ENCODE results near the gene KAT7.
"Not testable (repeated sequence)": the region's sequence is repeated elsewhere in the genome, so short reads cannot be mapped to it uniquely, and the experiment has no call there.

Gene KAT7

DNA sequence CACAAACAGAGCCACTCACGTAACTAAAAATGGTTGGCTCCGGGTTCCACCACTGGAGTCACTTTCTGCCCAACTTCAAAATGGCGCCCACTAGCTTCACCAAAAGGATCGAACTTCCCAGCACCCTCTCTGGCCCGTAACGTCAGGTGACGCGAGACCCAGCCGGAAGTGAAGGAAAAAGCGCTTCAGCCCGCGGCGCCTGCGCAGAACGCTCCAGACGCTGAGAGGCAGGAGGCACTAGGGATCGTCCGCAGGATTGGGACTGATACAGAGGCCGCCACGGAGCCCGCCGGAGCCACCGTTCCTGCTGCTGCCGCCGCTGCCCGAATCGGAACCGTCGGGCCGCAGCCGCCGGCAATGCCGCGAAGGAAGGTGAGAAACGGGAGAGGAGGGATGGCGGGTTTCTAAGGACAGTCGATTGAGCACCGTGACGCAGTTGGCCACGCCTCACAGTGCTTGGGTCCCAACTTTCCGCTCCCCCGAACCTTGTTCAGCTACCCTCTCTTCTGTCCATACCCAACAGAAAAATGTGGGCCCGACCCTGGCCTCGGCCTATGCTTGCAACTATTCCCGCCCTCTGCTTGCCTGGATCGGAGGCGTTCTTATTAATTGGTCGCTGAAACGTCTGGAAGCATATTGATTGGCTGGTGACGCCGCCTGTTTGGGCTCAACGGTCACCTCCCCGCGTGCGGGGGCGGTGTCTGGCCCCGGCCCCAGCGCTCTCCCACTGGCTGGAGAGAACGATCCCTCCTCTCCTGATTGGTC is at the start of gene KAT7:
Gene KAT7, plus strand, starts transcription at position 204 of the 765 bp plus-strand sequence. Its CDS starts 154 bp downstream, at position 358.
- peak; percentile 99 for DNase-seq

DNA sequence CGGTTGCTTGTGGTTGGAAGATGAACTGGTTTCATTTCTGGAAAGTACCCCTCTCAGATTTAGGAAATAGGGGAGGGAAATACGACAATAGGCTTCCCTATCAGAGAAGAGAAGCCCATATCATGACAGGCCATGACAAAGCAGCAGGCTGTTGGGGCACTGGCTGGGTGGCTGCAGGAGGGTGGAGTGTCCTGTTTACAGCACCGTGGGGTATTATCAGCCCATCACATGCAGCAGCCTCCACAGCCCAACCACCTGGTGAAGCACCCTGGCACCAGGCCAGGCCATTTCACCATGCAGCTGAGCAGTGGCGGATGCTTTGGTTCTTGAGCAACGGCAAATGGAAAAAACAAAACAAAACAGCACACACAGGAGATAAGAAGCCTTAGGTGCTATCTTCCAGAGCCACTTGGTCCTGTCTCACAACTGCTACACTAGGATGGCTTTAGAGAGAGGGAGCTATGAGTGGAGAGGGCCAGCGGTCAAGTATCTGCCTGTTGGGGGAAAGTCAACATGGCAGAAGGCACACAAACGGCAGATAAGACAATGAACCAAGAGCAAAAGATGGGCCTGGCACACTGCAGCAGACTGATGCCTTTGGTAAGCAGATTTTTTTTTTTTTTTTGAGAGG is 48.7 kb upstream of the KAT7 start:
- DNase-seq, result no peak

DNA sequence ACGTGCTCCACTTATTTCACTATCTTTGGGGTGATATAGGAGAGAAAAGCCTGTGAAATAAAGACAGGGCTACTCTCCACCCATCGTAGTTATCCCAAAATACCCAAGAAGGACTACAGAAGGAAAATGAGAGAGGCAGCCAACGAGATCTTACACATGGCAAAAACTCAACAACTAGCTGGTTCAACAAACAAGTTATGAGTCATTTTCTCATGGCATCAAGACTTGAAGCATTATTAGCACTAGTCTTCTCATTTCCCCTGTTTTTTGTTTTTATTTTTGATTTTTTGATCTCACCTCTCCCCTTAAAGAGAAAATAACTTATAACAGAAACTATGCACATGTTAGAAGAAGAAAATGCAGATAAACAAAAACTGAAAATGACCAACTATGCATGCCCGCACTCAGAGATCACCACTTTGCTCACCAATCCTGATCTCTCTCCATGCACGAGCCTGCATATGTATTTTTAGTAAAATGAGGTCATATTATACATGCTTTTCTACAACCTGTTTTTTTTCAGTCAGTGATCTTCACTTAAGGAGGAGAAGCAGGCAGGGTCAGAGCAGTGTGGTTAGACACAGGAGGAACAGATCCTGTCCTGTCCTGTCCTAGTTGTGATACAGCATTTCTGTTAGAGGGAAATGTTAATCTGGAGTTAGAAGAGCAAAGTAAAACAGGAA is 47.3 kb upstream of the KAT7 start:
- no peak for DNase-seq

DNA sequence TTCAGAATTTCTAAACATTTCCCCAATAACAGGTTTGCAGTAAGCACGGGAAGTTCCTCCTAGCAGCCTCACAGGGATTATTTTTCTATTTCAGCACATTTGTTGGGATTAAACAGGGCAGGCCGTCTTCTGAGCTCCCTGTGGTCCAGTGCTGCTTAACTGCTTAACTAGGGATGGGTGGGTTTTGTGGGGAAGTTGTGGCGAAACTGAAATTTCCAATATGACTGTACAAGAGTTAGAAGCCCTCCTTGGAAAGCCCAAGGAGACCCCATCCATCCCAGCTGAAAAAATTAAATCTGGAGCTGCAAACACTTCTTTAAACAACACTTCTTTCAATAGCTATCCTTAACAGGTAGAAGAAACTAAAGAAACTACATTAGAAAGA is 46.8 kb upstream of the KAT7 start:
- no peak for DNase-seq

DNA sequence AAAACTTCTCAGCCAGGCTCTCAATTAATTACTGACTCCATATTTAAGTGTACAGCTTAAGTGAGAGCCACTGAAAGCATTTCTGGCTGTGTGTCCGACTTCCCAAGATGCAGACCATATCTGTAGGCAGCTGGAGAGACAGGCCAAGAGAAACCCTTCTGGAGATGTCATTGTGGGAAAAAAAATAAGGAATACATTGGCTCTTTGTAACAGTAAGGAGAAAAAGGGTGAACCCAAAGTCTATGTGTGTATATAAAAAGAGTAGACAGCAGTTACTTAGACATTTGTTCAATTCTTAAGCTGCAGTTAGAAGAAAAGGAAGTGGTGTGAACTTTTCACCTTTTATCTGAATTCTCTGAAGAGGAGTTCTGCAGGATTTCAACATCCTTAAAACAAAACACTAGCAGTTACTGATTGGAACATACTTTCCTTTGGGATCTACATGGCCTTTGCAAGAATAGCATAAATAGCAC is 46.3 kb upstream of the KAT7 start:
- no peak for DNase-seq

DNA sequence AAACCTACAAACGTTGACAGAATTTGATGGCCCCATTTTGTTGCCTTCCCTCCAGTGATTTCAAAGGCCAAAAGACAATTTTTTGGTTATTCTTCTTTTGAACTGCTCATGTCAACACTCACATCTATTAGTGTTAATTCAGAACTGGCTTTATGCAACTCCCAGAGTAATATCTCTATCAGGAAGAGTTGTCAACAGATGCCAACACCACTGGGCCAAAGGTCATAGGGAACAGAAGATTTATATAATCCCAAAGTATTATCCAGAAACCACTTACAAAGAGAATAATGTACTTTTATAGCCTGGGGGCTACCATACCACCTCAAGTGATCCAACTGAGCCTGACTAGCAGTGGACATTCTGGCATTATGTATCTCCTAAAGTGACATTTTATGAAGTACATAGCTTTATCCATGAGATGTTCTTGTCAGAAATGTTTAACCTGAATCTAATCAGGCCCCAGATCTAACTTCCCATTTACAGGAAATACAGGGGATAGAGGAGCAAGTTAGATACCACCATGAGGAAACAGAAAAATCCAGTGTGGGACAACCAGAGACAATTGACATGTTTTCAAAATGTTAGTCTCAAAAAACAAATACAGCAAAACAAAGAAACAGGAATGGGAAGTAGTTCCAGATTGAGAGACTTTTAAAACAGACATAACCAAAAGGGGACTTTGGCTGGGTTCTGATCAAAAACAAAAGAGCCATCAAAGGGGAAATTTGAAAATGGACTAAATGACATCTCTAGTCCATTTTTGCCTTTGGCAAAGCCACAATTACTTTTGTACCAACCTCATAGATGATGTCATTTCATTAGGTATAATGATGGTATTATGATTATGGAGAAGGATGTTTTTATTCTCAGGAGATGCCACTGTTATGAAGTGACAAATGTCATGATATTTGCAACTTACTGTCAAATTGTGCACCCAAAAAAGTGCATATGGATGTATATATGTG is 43.0 kb upstream of the KAT7 start:
- no peak for DNase-seq

DNA sequence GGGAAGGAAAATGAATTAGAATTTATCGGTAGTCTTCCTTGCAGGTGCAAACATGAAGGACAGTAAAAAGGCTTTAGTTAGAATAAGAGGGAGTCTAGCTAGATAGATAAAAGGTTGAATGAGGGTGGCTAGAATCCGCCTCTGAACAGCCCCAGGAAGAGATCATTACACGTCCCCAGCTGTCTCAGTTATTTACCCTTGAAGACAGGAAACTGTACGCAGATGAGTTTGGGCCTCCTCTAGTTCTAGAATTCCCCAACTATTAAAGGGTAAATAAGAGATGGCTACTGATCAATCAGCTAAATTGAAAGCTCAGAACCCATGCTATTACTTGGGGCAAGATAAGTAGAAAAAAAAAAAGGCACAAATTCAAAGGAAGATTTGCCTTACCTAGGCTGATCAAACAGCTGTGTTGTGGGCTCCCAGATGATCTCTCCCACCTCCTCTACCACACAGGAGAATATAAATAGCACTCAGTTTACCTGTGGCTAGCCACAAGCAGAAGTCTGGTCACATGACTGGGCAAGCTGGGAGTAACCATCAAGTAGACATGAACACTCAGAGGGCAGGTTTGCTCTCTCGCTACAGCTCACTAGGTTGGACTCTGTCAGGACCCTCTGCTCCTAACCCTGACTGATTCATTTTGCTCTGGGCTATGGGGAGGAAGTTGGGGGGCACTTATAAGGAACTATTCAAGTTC is 41.5 kb upstream of the KAT7 start:
- DNase-seq, result no peak

DNA sequence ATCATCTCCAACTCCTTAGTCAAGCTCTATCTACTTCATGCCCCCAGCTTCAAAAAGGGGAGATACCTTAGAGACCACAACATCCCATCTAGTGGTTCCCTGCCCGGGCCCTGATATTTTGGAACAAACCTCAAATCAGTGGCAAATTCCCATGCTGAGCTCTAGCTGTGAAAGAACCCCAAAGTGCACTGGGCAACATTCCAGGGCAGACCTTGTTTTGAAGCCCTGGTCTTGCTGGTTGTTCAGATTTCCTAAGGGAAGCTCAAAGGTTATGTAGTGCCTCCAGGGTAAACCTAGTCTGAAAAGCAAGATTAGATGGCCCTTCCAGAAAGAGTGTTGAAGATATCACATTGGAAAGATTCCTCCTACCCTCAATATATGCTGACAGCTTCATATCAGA is 40.8 kb upstream of the KAT7 start:
- DNase-seq, result no peak

DNA sequence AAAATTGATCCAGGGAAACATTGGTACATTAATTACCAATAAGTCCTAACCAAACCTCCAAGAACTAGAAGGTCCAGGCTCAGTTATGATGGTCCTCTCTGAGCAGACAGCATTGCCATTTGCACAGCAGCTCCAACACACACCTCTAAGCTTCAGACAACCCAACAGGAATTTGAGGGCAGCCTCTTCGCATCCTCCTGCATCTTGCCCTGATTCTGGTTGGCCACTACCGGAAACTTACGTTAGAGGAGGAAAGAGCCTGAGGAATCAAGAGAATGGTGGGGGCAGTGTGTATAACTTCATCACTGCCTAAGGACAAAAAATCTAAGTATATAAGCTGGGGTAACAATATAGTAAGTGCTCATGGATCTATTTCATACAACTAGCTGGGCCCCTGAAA is 40.3 kb upstream of the KAT7 start:
- no peak for DNase-seq

DNA sequence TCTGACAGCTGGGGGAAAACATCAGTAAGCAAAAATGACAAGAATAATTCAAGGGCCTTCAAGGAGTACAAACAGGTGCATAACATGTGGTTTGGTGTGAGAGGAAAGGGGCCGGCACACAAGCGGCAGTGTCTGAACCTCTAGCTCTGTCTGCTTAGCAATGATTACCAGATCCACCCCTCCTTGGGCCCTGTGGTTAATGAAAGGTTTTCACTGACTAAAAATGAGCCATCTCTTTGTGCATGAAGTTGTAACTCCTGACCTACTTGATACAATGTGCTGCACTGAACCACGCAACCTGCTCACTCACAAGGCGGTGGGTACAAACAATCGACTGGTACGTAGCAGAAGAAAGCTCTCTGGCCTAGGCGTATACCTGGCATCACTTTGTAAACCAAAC is 39.7 kb upstream of the KAT7 start:
- no peak for DNase-seq

DNA sequence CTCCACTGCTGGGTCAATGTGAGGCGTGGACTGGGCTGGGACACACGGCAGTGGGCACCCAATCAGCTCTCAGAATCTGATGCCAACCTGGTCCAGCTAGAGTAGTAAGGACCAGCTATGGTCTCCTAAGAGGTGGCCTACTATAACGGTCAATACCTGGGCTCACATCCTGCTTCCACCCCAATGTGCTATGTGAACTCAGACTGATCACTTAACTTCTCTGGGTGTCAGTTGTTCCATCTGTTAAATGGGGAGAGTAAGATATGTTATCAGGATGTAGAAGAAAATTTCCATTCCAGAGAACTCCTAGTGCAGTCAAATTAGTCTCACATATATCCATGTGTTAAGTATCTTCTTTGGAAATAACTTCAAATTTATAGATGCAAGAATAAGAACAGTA is 38.8 kb upstream of the KAT7 start:
- no peak for DNase-seq

DNA sequence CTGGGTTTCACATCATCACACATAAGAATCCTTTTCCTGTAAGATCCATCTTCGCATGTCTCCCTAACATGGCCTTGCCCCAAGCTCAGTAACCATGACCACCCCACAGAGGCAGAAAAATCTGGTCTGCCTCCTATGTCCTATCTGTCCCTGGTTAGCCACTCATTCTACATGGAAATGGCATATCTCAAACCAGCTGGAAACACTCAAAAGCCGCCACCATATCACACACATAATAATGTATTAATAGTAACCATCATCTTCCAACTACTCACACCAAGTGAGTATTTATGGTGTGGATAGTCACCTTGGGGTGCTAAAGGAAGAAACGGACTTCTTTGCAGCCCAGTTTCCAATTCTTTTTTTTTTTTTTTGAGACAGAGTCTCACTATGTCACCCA is 36.0 kb upstream of the KAT7 start:
- DNase-seq, result no peak

DNA sequence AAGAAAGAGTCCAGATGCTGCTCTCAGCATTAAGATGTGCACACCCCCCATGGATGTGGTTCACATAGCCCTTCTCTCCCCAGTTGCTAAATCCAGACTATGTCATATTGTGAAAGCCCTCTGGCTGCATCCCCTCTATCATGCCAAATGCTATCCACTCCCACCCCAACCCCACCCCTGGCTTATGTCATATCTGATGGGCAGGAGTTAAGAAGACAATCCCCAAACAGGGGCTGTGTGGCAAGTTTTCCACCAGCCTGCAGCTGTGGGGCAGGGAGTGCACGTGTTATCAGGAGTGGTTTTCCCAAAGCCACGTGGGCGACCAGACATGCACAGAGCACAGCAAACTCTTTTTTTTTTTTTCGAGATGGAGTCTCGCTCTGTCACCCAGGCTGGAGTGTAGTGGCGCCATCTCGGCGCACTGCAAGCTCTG is 34.5 kb upstream of the KAT7 start:
- no peak for DNase-seq

DNA sequence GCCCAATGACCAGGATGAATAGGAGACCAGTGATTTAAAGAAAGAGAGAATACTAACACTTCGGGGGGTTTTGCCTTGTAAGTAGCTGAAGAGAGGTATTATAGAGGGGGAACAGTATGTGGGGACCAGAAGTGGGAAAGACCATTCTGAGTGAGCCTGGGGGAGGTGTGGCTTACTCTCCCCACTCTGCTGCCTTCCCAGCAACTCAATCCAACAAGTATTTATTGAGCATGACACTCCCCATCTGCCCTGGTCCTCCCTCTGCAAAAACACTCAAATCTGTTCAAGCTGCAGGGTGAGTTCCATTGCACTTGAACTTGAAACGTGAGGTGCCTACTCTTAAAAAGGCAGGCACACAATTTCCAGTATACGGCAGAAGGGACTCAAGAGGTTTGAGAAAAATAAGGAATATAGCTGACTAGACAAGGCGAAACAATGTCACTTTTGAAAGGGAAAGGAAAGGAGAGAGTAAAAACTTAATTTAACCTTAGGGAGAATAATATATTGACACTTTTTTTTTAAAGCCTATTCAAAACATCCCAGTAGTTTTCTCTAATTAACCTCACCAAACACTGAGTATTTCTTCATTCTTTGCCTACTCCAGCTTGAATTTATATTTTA is 32.7 kb upstream of the KAT7 start:
- no peak for DNase-seq

DNA sequence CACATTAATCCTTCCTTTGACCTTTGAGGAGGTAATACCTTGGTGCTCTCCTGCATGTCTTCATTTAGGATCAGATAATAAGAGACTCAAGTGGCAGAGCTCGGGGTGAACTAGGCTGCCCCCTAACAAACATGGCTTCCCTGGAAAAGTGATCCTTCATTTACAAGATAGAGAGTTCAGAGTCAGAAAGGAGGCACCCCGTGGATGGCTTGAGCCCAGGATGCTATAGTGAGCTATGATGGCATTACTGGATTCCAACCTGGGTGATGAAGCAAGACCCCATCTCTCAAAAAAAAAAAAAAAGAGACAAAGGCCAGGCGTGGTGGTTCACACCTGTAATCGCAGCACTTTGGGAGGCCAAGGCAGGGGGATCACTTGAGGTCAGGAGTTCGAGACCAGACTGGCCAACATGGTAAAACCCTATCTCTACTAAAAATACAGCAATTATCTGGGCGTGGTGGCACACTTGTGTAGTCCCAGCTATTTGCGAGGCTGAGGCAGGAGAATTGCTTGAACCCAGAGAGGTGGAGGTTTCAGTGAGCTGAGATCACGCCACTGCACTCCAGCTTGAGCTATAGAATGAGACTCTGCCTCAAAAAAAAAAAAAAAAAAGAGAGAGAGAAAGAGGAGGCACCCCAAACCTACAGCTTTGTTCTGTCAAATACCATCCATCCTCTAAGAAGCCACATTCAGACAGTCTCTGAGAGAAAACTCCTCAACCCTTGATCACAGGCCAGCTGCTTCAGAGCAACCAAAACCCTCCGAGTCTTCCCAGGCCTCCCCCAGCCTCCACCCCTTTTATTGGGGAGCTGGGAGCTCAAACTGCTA is 31.9 kb upstream of the KAT7 start:
- DNase-seq, result no peak

DNA sequence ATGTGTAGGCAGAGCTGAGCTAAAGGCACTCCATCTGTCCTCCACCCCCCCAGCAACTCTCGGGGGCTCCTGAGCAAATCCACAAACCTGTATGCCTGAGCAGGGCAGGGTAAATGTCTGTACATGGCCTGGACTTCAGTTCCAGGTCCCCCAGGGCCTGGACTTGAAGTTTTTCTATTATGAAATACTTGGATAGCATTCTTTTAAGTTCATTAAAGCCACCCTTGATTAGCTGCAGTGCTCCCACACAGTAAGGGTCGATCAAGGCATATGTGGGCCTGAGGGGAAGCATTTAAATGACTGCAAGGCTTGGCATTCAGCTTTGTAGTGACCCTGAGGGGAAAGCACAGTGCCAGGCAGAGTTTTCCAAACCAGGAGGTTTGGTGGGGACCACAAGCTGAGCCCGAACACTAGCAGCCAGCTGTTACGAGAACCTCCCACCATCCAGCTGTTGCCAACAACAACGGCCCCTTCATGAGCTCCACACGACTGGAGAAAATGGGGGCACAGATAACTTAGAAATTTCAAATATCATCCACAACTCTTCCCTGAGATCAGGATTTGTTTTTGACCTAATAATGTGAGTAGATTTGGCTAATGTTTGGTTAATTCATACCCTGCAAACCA is 31.2 kb upstream of the KAT7 start:
- no peak for DNase-seq

DNA sequence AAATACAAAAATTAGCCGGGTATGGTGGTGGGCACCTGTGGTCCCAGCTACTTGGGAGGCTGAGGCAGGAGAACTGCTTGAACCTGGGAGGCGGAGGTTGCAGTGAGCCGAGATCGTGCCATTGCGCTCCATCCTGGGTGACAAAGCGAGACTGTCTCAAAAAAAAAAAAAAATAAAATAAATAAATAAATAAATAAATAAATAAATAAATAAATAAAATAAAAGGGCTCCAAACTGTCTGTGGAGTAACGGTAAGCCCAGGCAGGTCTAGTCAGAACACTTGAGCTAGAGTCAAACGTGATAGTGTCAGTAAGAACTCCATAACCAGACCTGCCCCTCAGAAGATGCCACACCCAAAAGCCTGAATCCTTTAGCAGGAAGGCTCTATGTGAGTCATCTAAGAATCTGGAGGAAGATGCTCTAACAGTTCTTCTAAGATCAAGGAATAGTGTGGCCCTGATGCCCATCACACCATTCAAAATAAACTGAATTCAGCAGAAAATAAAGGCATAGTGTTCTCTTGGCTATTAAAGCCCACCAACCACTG is 29.9 kb upstream of the KAT7 start:
- DNase-seq, result not testable (repeated sequence)

DNA sequence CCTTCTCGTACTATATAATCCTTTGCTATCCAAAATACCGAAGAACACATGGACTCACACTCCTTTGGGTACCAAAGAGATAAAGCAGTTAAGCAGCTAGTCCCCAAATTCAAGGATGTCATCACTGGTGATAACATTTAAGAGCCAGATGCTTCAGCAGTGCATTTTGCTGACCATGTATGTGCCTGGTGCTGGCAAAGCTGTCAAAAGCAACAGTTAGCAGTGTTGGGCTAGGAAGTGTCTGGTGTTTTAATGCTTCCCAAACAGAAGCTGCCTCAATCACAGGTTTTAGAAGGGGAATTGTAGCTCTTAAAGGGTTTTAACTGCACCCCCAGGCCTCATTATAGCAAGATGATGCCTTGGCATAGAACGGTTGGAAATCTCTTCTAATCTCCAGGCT is 29.3 kb upstream of the KAT7 start:
- no peak for DNase-seq

DNA sequence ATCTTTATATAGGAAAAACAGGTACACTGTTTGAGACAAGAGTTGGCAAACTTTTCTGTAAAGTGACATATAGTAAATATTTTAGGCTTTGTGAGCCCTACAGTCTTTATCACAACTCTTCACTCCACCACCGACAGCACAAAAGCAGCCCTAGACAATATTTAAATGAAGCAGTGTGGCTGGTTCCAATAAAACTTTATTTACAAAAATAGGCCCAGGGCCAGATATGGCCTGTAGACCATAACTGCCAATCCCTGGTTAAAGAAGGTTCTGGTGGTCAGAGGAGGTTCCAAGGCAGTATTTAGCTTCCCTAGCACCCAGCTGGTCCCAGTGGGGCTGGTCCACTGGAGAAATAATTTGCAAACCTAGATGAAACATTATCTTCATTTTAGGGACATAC is 28.2 kb upstream of the KAT7 start:
- no peak for DNase-seq

Measured in fibroblast of skin of right quadriceps (primary cell).